Putamen (tissue), 1 donor: ENCODE measurements around the gene NALCN.
A peak's percentile ranks its signal among the peaks of the same experiment; 100 is the strongest.

ENCODE experiments used
- DNase-seq: peaks from one replicate; pipeline ENCODE4 v3.0.0-alpha.2; 2016; ENCODE audit warnings: low spot score

NALCN gene

DNA sequence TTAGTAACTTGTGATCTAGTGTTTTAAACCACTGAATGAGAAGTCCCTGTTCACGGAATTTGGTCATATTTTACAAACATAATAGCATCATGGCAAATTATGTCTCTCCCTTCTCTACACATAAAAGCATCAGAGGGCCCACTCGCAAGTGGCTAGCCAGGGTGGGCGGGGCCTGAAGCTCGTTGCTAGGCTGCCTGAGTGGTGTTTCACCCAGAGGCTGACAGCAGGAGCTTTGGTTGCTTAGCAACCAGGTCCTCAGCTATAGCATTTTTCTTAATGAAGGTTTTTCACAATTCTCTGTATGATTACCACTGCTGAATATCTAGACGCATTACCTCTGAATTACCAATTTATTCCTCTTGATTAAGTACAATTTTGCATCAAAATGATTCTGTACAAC lies 126.5 kb downstream of the NALCN start:
- peak; percentile 58 for DNase-seq

DNA sequence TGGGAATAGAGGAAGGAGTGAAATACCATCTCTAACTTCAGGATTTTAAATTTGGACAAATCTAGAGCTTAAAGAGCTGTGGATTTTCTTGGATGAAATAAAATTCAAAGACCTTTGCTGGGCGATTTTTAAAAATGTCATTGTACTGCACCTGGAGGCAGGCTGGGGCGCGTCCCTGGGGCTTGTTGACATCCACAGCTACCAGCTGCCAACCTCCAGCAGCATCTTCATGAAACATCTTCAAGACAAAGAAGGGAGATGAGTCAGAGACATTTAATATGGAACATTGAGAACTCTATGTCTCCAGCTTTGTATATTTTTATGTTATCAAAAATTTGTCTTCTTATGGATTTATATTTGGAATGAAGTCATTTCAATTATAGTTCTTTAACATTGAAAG lies 132.5 kb downstream of the NALCN start:
- DNase-seq: no peak

- DNase-seq: peak; percentile 83
These were observed 143.4 kb downstream of the NALCN start for GRCh38 chr13:101272886-101273285.

DNA sequence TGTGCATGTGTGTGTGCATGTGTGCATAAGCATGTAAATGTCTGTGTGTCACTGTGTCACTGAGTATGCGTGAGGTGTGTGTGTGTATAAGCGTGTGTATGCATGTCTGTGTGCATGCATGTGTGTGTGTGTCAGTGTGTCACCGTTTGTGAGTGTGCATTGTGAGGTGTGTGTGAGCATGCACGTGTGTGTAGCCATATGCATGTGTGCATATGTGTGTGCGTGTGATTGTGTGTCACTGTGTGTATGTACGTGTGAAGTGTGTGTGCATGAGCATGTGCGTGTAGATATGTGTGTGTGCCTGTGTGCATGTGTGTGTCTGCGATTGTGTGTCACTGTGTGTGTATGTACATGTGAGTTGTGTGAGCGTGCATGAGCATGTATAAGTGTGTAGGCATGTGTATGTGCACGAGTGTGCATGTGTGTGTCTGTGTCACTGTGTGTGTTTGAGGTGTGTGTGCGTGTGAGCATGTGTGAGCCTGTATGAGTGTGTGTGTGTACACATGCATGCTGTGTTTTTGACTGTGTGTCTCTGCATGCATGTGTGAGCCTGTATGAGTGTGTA lies 144.5 kb downstream of the NALCN start:
- DNase-seq: no peak

DNA sequence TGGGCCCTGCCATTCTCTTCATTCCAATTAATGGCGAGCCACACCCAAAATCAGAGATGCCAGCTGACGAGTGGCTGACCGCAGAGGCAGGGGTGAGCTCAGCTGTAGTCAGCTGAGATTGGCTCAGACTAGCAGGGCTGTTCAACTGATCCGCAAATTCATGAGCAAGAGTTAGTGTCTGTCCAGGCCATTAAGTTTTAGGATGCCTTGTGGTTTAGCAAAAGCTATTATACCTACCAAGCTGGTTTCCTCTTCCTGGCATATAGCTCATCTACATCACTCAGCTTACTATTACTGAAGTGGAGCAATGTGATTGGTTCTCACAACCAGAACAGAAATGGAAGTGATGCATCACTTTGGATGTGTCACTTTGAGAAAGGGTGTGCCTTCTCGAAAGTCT lies 148.7 kb downstream of the NALCN start:
- no peak for DNase-seq

- no peak for DNase-seq
These were observed 150.4 kb downstream of the NALCN start for GRCh38 chr13:101265934-101266333.

DNA sequence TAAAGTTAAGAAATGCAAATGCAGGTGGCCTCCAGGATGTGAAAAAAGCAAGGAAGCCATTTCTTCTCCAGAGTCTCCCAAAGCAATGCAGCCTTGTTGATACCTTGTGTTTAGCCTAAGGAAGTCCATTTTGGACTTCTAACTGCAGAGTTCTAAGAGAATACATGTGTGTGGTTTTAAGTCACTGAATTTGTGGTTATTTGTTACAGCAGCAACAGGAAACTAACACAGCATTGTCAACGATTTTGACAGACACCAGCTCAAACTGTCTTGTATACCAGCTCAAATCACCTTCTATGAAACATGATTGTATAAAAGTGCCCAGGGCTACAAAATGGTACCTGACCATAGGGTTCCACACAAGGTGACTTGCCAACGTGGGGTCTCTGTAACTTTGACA lies 151.4 kb downstream of the NALCN start:
- no peak for DNase-seq

DNA sequence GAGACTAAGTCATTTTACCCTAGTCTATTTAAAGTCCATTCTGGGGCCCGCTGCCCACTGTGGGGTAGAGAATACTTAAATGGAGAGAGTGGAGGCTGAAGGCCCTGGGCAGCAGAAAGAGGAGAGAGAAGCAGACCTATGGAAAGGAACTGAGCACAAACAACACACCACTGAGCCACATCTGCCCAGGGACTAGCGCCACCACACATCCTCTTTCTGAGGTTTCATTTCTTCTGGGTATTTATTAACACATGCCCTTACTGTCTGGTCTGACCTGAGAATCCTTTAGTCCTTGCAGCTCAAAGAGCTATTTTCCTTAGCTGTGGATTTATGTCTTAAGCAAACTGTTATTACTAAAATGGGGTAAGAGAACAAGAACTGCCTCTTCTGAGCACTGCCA lies 154.0 kb downstream of the NALCN start:
- no peak for DNase-seq

- no peak for DNase-seq
These were observed 157.8 kb downstream of the NALCN start for GRCh38 chr13:101258509-101258908.

- DNase-seq: no peak
These were observed 158.2 kb downstream of the NALCN start for GRCh38 chr13:101258071-101258470.

DNA sequence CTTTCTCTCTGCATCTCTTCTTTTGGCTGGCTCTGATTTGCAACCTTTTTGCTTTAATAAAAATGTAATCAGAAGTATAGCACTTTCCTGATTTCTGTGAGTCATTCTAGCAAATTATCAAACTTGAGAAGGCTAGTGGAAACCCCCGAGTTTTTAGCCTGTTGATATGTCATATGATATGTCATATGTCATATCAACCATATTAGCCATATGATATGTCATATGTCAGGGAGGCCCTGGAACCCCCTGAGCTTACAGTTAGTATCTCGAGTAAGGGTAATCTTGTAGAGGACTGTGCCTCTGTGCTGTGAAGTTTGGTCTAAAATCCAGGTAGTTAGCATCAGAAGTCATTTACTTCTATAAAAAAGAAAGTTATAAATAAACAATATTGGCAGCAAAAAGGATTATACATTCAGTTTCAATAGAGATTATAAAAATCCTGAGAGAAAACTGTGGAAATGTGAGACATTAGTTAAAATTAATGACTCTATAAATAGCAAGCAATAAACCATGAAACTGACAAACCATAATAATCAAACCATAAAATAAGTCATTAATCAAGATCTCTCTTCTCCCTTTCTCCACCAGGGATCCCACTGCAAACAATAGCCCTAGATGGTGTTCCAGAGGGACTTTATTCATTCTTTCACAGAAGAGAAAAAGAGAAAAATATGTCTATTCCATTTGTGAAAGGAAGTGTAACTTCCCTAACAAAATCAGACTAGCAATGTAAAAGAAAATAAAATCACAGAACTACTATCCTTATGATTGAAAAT lies 167.4 kb downstream of the NALCN start:
- no peak for DNase-seq

- no peak for DNase-seq
These were observed 173.6 kb downstream of the NALCN start for GRCh38 chr13:101242720-101243119.

DNA sequence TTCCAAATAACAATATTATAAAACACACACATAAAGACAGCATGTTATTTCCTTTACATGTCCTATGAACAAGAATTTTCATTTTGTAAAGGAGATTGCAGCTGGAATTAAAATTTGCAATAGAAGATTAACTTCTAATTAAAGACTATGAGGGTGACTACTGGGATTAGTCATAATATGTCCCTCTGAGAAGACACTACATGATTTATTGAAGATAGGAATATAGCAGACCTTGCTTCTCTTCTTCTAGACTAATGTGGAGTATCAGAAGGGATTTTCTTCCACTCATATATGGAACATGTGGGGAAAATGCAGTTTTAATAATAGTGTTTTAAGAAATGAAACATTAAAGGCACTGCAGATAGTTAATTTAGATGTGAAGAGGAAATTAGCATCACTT lies 177.8 kb downstream of the NALCN start:
- no peak for DNase-seq

- no peak for DNase-seq
These were observed 184.4 kb downstream of the NALCN start for GRCh38 chr13:101231751-101232428.

- no peak for DNase-seq
These were observed 185.9 kb downstream of the NALCN start for GRCh38 chr13:101230271-101230890.

DNA sequence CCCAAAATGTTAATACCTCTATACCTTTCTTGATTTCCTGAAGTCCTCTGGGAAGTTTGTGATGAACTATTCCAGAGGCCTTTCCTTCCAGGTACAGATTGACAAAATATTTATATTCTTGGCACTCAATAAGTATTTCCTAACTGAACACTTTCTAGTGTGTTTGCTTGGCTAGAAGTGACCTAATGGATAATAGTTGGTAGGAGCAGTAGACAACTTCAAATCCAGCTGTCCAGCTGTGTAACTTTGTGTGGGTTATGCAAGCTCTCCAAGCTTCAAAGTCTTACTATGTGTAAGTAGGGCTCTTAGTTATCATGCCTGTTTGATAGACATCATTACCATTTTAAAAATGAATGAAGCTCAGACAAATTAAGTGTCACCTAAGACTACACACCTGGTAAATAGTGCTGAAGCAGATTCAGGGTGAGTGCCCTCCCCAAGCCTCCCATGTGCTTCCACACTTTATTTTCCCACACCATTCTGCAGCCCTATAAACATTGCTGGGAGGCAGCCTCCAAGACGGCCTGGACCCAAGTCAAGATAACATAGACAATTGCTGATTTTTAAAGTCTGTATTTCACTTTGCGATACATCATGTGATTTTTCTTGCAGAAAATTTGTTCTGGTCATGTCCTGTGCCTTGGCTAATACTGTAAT lies 196.6 kb downstream of the NALCN start:
- no peak for DNase-seq

GRCh38 chr13:101218484-101218883 lies 197.8 kb downstream of the NALCN start:
- no peak for DNase-seq

DNA sequence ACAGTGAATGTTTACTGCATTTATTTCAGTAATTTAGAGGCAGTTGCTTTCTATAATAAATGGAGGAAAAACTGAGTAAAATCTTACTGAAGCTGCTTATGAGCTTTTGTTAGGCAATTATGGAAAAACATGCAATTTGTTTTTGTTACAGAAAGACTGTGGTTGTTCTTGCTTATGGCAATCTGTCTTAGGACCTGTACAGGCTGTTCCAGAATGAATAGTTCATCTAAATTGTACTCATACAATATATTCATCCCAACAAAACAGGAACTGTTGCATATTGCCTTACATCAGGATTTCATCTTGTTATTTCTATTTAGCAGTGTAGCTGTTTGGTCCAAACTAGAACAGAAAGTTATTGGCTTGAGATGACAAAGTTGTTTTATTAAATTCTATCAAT lies 199.2 kb downstream of the NALCN start:
- DNase-seq: no peak

DNA sequence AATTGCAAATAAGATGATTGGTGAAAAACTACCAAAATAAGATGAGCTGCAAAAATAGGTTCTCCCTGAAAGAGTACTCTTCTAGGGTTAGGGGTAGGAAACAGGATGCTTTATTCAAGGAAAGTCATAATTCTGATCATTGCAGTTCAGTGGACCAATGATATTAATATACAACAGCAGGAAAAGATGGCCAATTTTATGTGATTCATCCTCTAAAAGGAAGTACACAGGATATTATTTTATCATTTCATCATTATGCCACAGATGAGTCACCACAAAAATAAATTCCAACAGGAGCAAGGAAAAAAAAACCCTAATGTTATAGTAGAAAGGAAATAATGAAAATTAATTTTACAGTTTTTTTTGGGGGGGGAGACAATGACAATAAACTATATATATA lies 205.0 kb downstream of the NALCN start:
- no peak for DNase-seq

DNA sequence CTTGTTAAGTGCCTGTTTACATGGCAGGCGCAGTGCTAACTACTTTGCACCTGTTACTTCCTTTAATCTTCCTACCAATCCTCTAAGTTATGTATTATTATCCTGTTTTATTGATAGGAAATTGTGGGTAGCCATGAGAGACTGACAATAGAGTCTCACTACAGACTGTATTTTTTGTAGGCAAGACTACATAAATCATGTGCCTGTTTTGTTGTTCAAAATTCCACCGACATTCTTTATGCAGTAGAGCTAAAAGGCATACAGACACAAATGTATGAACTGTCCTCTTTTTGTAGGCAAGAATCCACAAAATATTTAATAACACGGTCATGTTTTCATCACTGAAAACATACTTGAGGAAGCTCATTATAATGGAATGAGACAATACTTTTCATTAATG lies 205.5 kb downstream of the NALCN start:
- DNase-seq: no peak

- no peak for DNase-seq
These were observed 207.0 kb downstream of the NALCN start for GRCh38 chr13:101209206-101209893.

GRCh38 chr13:101205408-101205807 lies 210.9 kb downstream of the NALCN start:
- DNase-seq: no peak
